ENCODE measurements around the gene CXCL8.

The CXCL8 gene

DNA sequence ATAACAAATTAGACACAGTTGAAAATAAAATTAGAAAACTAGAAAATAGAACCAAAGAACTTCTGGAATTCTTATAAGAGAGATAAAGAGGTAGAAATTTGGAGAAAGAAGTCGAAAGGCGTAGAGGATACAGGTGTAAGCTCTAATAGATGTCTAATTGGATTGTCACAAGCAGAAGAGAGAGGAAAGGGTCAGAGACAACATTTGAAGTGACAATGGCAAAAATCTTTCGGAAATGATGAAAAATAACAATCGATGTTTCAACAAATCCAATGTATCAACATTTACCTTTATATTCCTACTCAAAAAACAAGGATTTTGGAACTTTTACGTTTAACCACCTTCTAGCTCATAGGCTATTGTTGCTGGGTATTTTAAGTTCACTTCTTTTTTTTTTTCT, 3.8 kb downstream of the CXCL8 start:
- Histone ChIP-seq H3K4me1 (ENCODE audit: insufficient read depth, low read length, severe bottlenecking) (no peaks in the 10 kb centered on the region), H3K79me2 (ENCODE audit: insufficient read depth, low read length) (no peaks in the 10 kb centered on the region), H3K9ac (ENCODE audit: low read length) (no peak overlapping the region), H4K20me1 (ENCODE audit: insufficient read depth, low read length) (no peaks in the 10 kb centered on the region), H3K9me3 (ENCODE audit: low read length) (no peaks in the 10 kb centered on the region), H3K4me3 (ENCODE audit: low read depth, low read length, poor library complexity, severe bottlenecking) (no peak overlapping the region), H3K27me3 (ENCODE audit: insufficient read depth, low read length) (no peaks in the 10 kb centered on the region), H2AFZ (ENCODE audit: low read length) (no peak overlapping the region), H3K27ac (ENCODE audit: low read depth, low read length, poor library complexity, severe bottlenecking) (no peak overlapping the region), H3K9me2 (ENCODE audit: low read depth, low read length) (no peaks in the 10 kb centered on the region), H3F3A (ENCODE audit: insufficient read depth, low read length) (no peaks in the 10 kb centered on the region), H3K36me3 (ENCODE audit: insufficient read depth, low read length) (no peaks in the 10 kb centered on the region), H3K4me2 (ENCODE audit: low read length) (no peak overlapping the region)
- no peak for TF ChIP-seq EZH2 (IDR thresholded peaks at IDR 0.05; ENCODE audit: borderline replicate concordance, low read length)
- TF ChIP-seq, protein P1, sequence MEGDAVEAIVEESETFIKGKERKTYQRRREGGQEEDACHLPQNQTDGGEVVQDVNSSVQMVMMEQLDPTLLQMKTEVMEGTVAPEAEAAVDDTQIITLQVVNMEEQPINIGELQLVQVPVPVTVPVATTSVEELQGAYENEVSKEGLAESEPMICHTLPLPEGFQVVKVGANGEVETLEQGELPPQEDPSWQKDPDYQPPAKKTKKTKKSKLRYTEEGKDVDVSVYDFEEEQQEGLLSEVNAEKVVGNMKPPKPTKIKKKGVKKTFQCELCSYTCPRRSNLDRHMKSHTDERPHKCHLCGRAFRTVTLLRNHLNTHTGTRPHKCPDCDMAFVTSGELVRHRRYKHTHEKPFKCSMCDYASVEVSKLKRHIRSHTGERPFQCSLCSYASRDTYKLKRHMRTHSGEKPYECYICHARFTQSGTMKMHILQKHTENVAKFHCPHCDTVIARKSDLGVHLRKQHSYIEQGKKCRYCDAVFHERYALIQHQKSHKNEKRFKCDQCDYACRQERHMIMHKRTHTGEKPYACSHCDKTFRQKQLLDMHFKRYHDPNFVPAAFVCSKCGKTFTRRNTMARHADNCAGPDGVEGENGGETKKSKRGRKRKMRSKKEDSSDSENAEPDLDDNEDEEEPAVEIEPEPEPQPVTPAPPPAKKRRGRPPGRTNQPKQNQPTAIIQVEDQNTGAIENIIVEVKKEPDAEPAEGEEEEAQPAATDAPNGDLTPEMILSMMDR (IDR thresholded peaks at IDR 0.05; ENCODE audit: low read length), result no peak

DNA sequence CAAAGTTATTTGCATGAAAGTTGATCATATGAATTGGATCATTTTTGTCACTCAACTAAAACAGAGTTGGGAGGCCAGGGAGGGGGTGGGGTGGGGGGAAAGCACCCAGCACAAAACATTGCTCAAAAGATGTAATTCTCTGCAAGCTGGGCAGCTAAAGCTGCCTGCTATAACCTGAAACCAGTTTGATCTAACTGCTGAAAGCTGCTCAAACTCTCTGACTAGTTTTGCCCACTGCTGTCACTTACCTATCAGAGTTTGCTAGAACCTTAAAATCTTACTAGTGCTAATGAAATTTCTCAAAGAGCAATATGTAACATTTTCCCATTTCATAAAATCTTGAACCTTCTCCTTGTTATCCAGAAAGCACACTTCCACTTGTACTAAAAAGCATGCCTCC, 10.4 kb downstream of the CXCL8 start:
- no peaks in the 10 kb centered on the region for H3K27me3 ChIP-seq (ENCODE audit: insufficient read depth, low read length)
- H3K9me2 ChIP-seq (ENCODE audit: low read depth, low read length), result no peaks in the 10 kb centered on the region
- H3F3A ChIP-seq (ENCODE audit: insufficient read depth, low read length), result no peaks in the 10 kb centered on the region
- no peaks in the 10 kb centered on the region for H3K79me2 ChIP-seq (ENCODE audit: insufficient read depth, low read length)
- H3K4me2 ChIP-seq (ENCODE audit: low read length), result no peak overlapping the region
- H4K20me1 ChIP-seq (ENCODE audit: insufficient read depth, low read length), result no peaks in the 10 kb centered on the region
- no peak overlapping the region for H3K9ac ChIP-seq (ENCODE audit: low read length)
- TF ChIP-seq, protein P1 (IDR thresholded peaks at IDR 0.05; ENCODE audit: low read length), result no peak
- TF ChIP-seq EZH2 (IDR thresholded peaks at IDR 0.05; ENCODE audit: borderline replicate concordance, low read length), result no peak
- H2AFZ ChIP-seq (ENCODE audit: low read length), result no peak overlapping the region
- no peaks in the 10 kb centered on the region for H3K9me3 ChIP-seq (ENCODE audit: low read length)
- no peak overlapping the region for H3K27ac ChIP-seq (ENCODE audit: low read depth, low read length, poor library complexity, severe bottlenecking)
- no peak overlapping the region for H3K4me3 ChIP-seq (ENCODE audit: low read depth, low read length, poor library complexity, severe bottlenecking)
- no peaks in the 10 kb centered on the region for H3K36me3 ChIP-seq (ENCODE audit: insufficient read depth, low read length)
- no peaks in the 10 kb centered on the region for H3K4me1 ChIP-seq (ENCODE audit: insufficient read depth, low read length, severe bottlenecking)

DNA sequence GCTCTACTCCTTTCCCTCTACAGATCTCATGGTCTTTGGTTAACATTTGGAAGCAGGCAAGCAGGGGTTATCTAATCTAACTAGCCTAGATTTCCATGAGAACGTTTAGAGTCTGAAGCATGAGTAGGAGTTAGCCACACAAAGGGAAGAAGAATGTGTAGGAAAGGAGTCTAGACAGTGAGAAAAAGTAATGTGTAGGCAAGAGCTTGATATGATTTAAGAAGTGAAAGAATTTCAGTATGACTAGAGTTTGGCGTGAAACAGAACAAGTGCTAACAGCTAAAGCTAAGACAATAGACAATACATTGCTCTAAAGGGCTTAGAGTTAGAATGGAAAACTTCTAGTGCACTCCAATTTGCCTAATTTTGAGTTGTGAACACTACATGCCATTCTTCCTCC, 10.8 kb downstream of the CXCL8 start:
- Histone ChIP-seq H3K9me2 (ENCODE audit: low read depth, low read length) (no peaks in the 10 kb centered on the region), H3K27me3 (ENCODE audit: insufficient read depth, low read length) (no peaks in the 10 kb centered on the region), H3K9me3 (ENCODE audit: low read length) (no peaks in the 10 kb centered on the region), H3K4me2 (ENCODE audit: low read length) (no peak overlapping the region), H3K4me3 (ENCODE audit: low read depth, low read length, poor library complexity, severe bottlenecking) (no peak overlapping the region), H3K79me2 (ENCODE audit: insufficient read depth, low read length) (no peaks in the 10 kb centered on the region), H3K4me1 (ENCODE audit: insufficient read depth, low read length, severe bottlenecking) (no peaks in the 10 kb centered on the region), H3F3A (ENCODE audit: insufficient read depth, low read length) (no peaks in the 10 kb centered on the region), H2AFZ (ENCODE audit: low read length) (no peak overlapping the region), H3K27ac (ENCODE audit: low read depth, low read length, poor library complexity, severe bottlenecking) (no peak overlapping the region), H3K36me3 (ENCODE audit: insufficient read depth, low read length) (no peaks in the 10 kb centered on the region), H3K9ac (ENCODE audit: low read length) (no peak overlapping the region), H4K20me1 (ENCODE audit: insufficient read depth, low read length) (no peaks in the 10 kb centered on the region)
- TF ChIP-seq EZH2 (IDR thresholded peaks at IDR 0.05; ENCODE audit: borderline replicate concordance, low read length), result no peak
- TF ChIP-seq, protein P1 (IDR thresholded peaks at IDR 0.05; ENCODE audit: low read length), result no peak
